GM12891 (cell line): ENCODE results near the gene NHSL2.
"Not testable (repeated sequence)": the region's sequence is repeated elsewhere in the genome, so short reads cannot be mapped to it uniquely, and the experiment has no call there.

ENCODE experiments used
- DNase-seq: peaks from one replicate; pipeline ENCODE4 v3.0.0; 2011; ENCODE audit warnings: low spot score; ENCODE audit not compliant: insufficient read length
- FAIRE-seq: peaks from 2 replicates; lab custom pipeline; 2011; peaks lifted over from hg19 to GRCh38; lab: Jason Lieb, UNC
- PAX5 ChIP-seq: IDR thresholded peaks from 2 replicates; pipeline ENCODE4 v1.6.1; 2011; ENCODE audit warnings: low read length, moderate library complexity, mild to moderate bottlenecking; ENCODE audit not compliant: insufficient read depth, severe bottlenecking
- POLR2A ChIP-seq: IDR thresholded peaks from 2 replicates; pipeline ENCODE4 v1.6.1; 2011; ENCODE audit warnings: low read depth, low read length, control low read depth
- POLR2AphosphoS5 ChIP-seq: IDR thresholded peaks from 2 replicates; pipeline ENCODE4 v1.6.1; 2011; ENCODE audit warnings: low read depth, low read length, control low read depth
- POU2F2 ChIP-seq: IDR thresholded peaks from 2 replicates; pipeline ENCODE4 v1.6.1; 2011; ENCODE audit warnings: low read depth, mild to moderate bottlenecking, control low read depth, low read length, moderate library complexity
- SPI1 ChIP-seq: IDR thresholded peaks from 2 replicates; pipeline ENCODE4 v1.6.1; 2011; ENCODE audit warnings: low read depth, low read length, control low read depth
- TAF1 ChIP-seq: IDR thresholded peaks from 2 replicates; pipeline ENCODE4 v1.6.1; 2011; ENCODE audit warnings: low read depth, low read length, control low read depth

NHSL2 gene

GRCh38 chrX:72169008-72169728, 258.5 kb downstream of the NHSL2 start:
- no peak for DNase-seq
- TF ChIP-seq TAF1 (no peak), POU2F2 (no peak), PAX5 (no peak), SPI1 (no peak)
- peak; percentile 47 for FAIRE-seq

GRCh38 chrX:72176289-72176688, 265.6 kb downstream of the NHSL2 start:
- not testable (repeated sequence) for FAIRE-seq, DNase-seq

- no peak for FAIRE-seq
- no peak for DNase-seq
- TF ChIP-seq POLR2AphosphoS5 (no peak), SPI1 (no peak), TAF1 (no peak), POU2F2 (no peak), POLR2A (no peak), PAX5 (no peak)
Measured at GRCh38 chrX:72176981-72177380, 266.3 kb downstream of the NHSL2 start.

GRCh38 chrX:72180539-72180938, 269.9 kb downstream of the NHSL2 start:
- no peak for FAIRE-seq
- TF ChIP-seq SPI1 (no peak), TAF1 (no peak), POLR2AphosphoS5 (no peak), PAX5 (no peak), POLR2A (no peak), POU2F2 (no peak)
- no peak for DNase-seq

- FAIRE-seq: peak; percentile 71
- DNase-seq: peak; percentile 50
- TF ChIP-seq POLR2A (no peak; the same call in 1 of the 2 replicates), SPI1 (peak; percentile 59), TAF1 (no peak), POLR2AphosphoS5 (peak; percentile 54; the same call in 1 of the 2 replicates), POU2F2 (no peak), PAX5 (no peak)
Measured at GRCh38 chrX:72181178-72182125, 270.8 kb downstream of the NHSL2 start, which contains the start of gene PIN4. Gene PIN4 (plus strand): TSS chrX:72181757. CDS start chrX:72181786, 29 bp downstream.

- no peak for FAIRE-seq
- no peak for TF ChIP-seq POLR2AphosphoS5
- TF ChIP-seq SPI1: no peak
- no peak for TF ChIP-seq POU2F2
- TF ChIP-seq PAX5: no peak
- no peak for TF ChIP-seq POLR2A
- TF ChIP-seq TAF1: no peak
- no peak for DNase-seq
Measured at GRCh38 chrX:72182924-72183323, 272.3 kb downstream of the NHSL2 start.

GRCh38 chrX:72201836-72202536, 291.3 kb downstream of the NHSL2 start:
- no peak for TF ChIP-seq POLR2A
- TF ChIP-seq SPI1: no peak
- TF ChIP-seq PAX5: no peak
- TF ChIP-seq TAF1: no peak
- TF ChIP-seq POLR2AphosphoS5: no peak
- TF ChIP-seq POU2F2: no peak
- no peak for FAIRE-seq

More at GRCh38 chrX:72201836-72202536, 291.3 kb downstream of the NHSL2 start:
- DNase-seq: no peak
